NCI-H128 (cell line): ENCODE data around the gene AQP12A.

Experiments
- DNase-seq: peaks from one replicate; lab custom pipeline; 2025; ENCODE audit not compliant: unreplicated experiment; lab: John Stamatoyannopoulos, UW

The AQP12A gene

GRCh38 chr2:240736281-240737250 is 44.9 kb downstream of the AQP12A start:
- DNase-seq = no peak

DNA sequence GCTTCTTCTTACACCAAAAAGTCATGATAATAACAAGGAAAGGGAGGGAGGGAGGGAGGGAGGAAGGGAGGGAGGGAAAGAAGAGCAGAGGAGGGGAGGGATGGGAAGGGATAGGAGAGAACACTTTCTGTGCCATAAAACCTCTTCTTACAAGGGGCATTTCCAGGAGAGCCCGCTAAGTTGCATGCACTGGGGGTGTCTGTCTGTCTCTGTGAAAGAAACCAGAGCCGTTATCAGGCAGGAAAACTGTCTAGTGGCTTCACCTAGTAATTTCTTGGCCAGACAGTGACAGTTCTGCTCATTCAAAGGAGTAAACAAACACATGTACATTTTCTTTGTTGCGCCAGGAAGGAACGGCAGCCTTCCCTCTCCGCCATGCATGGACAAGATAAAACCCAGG is 45.8 kb downstream of the AQP12A start:
- DNase-seq = no peak

DNA sequence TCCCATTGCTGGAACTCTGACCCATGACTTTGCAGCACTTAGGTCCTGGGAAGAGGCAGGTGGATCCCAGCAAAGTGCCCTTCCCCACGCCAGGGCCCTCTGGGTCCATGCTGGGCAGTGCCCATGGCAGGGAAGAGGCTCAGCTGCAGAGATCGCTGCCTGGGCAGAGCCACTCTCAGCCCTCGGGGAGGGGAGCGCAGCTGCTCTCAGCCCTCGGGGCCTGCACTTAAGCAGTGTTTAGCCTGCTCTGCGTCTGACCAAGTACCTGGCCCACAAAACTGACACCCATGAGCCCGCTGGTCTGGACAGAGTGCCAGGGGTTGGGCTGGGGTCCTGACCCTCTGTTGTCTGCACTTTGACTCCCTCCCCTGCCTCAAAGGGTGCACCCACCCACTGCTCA is 46.3 kb downstream of the AQP12A start:
- no peak for DNase-seq

GRCh38 chr2:240739797-240740196 is 48.1 kb downstream of the AQP12A start:
- no peak for DNase-seq

GRCh38 chr2:240741091-240741490 is 49.4 kb downstream of the AQP12A start:
- DNase-seq = no peak

- no peak for DNase-seq
Measured at GRCh38 chr2:240742602-240743095, 51.0 kb downstream of the AQP12A start.

DNA sequence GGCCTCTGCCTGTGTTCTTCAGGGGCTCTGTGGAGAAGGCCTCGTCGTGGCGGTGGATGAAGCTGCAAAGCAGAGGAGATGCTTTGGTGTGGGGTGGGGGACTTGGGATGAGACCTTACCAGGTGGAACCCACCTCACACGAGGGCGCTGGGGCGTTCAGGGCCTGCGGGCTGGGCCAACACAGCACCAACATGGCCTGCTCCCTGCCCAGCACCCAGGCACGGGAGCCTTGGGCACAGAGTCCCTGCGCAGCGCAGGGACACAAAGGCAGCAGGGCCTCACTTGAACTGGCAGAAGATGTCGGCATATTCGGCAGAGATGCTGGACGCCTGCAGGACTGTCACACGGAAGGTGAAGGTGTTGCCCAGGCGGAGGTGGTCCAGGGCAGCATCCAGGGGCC is 53.8 kb downstream of the AQP12A start:
- no peak for DNase-seq

GRCh38 chr2:240745962-240746361 is 54.3 kb downstream of the AQP12A start:
- DNase-seq = no peak

- DNase-seq = no peak
Measured at GRCh38 chr2:240746671-240747070, 55.0 kb downstream of the AQP12A start.

GRCh38 chr2:240747256-240747655 is 55.6 kb downstream of the AQP12A start:
- DNase-seq = no peak
